Amniotic stem cell (primary cell): ENCODE data around the gene BRIP1.
"Not testable (repeated sequence)": the region's sequence is repeated elsewhere in the genome, so short reads cannot be mapped to it uniquely, and the experiment has no call there.

Source experiments
- DNase-seq: peaks from one replicate; lab custom pipeline; 2025; lab: John Stamatoyannopoulos, UW

BRIP1 gene

GRCh38 chr17:61728297-61728836, 135.0 kb downstream of the BRIP1 start:
- DNase-seq, result no peak

DNA sequence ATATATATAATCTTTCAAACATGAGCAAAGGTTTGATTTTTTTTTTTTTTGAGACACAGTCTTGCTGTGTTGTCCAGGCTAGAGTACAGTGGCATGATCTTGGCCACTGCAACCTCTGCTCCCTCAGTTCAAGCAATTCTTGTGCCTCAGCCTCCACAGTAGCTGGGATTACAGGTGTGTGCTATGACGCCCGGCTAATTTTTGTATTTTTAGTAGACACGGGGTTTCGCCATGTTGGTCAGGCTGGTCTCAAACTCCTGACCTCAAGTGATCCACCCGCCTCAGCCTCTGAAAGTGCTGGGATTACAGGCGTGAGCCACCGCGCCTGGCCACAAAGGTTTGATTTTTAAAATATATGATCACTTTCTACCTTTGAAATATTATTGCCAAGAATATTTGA, 135.5 kb downstream of the BRIP1 start:
- DNase-seq, result not testable (repeated sequence)

- DNase-seq, result no peak
Measured at GRCh38 chr17:61726977-61727376, 136.4 kb downstream of the BRIP1 start.

- DNase-seq, result no peak
Measured at GRCh38 chr17:61724777-61725176, 138.6 kb downstream of the BRIP1 start.

DNA sequence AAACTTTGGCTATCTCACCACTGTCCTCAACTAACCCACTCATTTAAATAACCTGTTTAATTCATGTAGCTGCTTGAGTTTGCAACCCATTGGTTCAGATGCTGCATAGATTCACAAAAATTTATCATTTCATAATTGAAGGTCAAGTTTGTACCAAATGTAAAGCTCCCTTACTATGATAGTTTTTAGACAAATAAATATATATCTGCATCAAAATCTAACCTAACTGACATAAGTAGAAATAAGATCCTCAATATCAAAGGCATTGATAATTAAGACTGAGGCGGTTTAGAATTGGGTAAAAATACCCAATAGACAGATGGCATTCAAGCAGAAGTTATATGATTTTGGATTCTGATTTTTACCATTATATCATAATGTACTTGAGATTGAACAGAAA, 139.4 kb downstream of the BRIP1 start:
- DNase-seq, result no peak

- DNase-seq, result no peak
Measured at GRCh38 chr17:61723183-61723582, 140.1 kb downstream of the BRIP1 start.

DNA sequence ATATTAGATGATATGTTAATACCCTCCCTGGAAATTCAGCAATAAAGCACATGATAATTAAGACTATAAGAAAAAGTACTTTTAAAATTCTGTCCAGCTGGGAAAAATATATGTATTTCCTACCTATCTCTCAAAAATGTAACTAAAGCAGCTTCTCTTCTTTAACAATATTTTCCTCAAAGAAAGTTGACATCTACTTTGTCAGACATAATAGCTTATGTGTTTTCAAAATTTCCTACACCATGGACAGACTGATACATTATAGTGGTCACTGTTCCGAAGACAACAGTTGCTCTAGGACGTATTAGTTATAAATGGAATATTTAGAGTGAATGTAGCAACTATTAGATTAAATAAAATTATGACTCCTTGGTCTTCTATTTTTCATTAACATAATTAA, 140.9 kb downstream of the BRIP1 start:
- no peak for DNase-seq

DNA sequence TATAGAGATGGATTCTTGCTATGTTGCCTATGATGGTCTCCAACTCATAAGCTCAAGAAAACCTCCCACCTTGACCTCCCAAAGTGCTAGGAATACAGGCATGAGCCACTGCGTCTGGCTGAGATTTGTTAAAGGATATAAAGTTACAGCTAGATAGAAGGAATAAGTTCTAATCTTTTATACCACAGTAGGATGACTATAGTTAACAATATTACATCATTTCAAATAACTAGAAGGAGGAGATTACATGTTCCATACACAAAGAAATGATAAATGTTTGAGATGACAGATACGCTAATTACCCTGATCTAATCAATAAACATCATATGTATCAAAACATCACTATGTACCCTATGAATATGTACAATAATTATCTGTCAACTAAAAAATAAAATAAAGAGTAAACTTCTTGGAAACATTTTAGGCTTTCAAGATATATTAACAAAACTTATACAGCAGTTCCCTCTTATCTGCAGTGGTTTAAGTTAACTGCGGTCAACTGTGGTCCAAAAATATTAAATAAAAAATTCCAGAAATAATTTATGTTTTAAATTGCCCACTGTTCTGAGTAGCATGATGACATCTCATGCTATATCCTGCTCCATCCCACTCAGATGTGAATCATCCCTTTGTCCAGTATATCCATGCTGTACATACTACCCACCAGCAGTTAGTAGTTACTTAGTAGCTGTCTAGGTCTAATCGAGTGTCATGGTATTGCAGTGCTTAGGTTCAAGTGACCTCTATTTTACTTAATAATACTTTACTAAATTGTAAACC, 143.1 kb downstream of the BRIP1 start:
- no peak for DNase-seq

- DNase-seq, result not testable (repeated sequence)
Measured at GRCh38 chr17:61719220-61719619, 144.1 kb downstream of the BRIP1 start.

DNA sequence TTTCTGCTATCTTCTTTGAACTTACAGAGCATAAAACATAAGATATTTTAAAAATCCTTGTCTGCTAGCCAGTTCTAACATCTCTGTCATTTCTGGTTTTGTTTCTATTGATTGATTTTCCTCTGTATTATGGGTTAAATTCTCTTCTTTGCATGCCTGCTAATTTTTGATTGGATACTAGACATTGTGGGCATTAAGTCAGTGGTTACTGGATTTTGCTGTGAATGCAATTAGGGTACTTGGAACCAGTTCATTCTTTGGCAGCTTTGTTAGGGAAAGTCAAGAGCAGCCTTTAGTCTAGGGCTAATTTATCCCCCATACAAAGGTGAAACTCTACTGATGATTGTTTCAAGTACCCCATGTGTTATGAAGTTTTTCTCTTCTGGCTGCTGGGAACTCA, 145.3 kb downstream of the BRIP1 start:
- DNase-seq, result no peak

GRCh38 chr17:61717352-61717751, 146.0 kb downstream of the BRIP1 start:
- DNase-seq, result no peak

GRCh38 chr17:61716225-61716829, 147.0 kb downstream of the BRIP1 start:
- DNase-seq, result no peak

GRCh38 chr17:61715348-61715747, 148.0 kb downstream of the BRIP1 start:
- DNase-seq, result no peak

- no peak for DNase-seq
Measured at GRCh38 chr17:61714300-61714699, 149.0 kb downstream of the BRIP1 start.

GRCh38 chr17:61713035-61713434, 150.3 kb downstream of the BRIP1 start:
- no peak for DNase-seq

- no peak for DNase-seq
Measured at GRCh38 chr17:61710546-61710945, 152.8 kb downstream of the BRIP1 start.

DNA sequence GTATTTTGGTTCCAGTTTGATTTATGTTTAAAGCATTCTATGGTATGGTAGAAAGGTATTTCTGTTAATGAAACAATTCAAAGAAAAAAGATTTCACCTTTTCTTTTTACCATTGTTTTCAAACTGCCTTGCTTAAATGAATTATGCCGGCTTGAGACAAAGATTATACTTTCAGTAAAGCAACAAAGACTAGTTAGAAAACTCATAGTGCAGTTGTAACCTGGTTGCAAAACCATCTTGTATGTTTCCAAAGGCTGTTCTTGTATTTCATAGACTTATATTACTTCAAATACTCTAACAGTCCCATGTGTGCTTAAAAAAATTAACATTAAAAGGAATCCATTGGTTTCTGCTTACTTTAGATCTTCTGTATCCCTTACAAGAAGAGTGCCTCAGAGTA, 153.8 kb downstream of the BRIP1 start:
- DNase-seq, result no peak

- no peak for DNase-seq
Measured at GRCh38 chr17:61704935-61705449, 158.3 kb downstream of the BRIP1 start.

GRCh38 chr17:61702450-61702849, 160.9 kb downstream of the BRIP1 start:
- no peak for DNase-seq

DNA sequence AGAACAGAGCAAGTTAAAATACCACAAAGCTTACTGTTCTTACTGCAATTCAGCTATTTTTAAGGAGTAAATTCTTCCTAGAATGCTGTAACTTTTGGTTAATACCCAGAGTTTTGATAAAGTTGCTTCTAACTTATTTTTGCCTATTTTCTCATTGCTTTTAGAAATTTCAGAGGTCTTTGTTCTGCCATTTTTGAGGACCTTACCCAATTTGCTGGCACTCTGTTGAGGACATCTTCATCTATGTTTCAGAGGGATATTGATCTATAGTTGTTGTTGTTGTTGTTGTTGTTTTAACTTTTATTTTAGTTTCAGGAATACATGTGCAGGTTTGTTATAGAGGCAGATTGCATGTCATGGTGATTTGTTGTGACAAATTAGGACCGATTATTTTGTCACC, 161.3 kb downstream of the BRIP1 start:
- no peak for DNase-seq

- DNase-seq, result no peak
Measured at GRCh38 chr17:61701334-61701733, 162.0 kb downstream of the BRIP1 start.

GRCh38 chr17:61700252-61700651, 163.1 kb downstream of the BRIP1 start:
- DNase-seq, result no peak

- no peak for DNase-seq
Measured at GRCh38 chr17:61699694-61700093, 163.6 kb downstream of the BRIP1 start.
